H54 (cell line): ENCODE results near the gene GNG7.
"Not testable (repeated sequence)": the region's sequence is repeated elsewhere in the genome, so short reads cannot be mapped to it uniquely, and the experiment has no call there.

Experiments used
- DNase-seq: peaks from one replicate; pipeline ENCODE4 v3.0.0; 2011; ENCODE audit warnings: low spot score, mixed read lengths; ENCODE audit not compliant: insufficient read length
- FAIRE-seq: peaks from 3 replicates; lab custom pipeline; 2011; peaks lifted over from hg19 to GRCh38; lab: Jason Lieb, UNC
- POLR2A ChIP-seq: IDR thresholded peaks from 2 replicates; pipeline ENCODE4 v1.6.1; 2011; ENCODE audit warnings: low read depth, mild to moderate bottlenecking, low read length

Gene GNG7

GRCh38 chr19:2685204-2685704, 17.2 kb downstream of the GNG7 start:
- DNase-seq (no peak), FAIRE-seq (no peak)
- no peak for TF ChIP-seq POLR2A

- FAIRE-seq (no peak), DNase-seq (no peak)
- no peak for TF ChIP-seq POLR2A
Measured at GRCh38 chr19:2683430-2684003, 19.0 kb downstream of the GNG7 start.

DNA sequence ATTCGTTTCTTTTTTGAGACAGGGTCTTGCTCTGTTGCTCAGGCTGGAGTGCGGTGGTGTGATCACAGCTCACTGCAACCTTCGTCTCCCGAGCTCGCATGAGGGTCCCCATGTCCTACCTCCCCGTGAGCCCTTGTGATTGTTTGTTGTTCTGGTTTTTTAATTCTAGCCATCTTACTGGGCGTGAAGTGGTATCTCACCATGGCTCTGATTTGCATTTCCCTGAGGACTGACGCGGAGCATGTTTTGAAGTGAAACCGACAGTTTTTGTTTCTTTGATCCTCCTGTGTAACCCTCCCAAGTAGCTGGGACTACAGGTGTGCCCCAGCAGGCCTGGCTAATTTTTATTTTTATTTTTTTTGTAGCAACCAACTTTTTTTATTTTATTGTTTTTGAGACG, 21.7 kb downstream of the GNG7 start:
- FAIRE-seq, result no peak
- no peak for TF ChIP-seq POLR2A
- no peak for DNase-seq

DNA sequence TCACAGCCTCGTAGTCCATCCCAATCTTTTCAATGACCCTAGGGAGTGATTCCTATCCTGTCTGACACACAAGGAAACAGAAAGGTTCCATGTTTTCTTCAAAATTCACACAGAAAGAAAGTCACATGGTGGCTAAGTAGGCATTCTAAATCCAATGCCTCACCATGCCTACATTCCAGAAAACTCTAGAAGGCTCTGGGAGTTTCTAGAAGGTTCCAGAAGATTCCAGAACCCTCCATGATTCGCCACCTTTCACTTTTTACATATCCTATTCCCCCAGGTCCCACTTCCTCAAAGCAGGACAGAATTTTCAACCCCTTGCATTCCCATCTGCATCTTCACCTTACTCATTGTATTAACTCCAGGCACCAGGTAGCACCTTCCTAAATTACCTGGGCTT, 23.1 kb downstream of the GNG7 start:
- DNase-seq, result no peak
- no peak for TF ChIP-seq POLR2A
- no peak for FAIRE-seq

DNA sequence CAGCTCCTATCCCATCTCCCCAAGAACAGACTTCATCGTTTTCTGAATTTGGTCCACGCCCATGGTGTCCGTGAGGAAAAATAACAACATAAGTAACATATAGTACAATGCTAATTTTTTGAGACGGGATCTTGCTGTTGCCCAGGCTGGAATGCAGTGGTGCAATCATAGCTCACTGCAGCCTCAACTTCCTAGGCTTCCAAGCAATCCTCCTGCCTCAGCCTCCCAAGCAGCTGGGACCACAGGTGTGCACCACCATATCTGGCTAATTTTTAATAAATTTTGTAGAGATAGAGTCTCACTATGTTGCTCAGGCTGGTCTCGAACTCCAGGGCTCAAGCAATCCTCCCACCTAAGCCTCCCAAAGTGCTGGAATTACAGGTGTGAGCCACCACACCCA, 23.5 kb downstream of the GNG7 start:
- not testable (repeated sequence) for DNase-seq, FAIRE-seq

GRCh38 chr19:2678044-2678671, 24.3 kb downstream of the GNG7 start:
- no peak for DNase-seq
- no peak for FAIRE-seq
- TF ChIP-seq POLR2A, result no peak

DNA sequence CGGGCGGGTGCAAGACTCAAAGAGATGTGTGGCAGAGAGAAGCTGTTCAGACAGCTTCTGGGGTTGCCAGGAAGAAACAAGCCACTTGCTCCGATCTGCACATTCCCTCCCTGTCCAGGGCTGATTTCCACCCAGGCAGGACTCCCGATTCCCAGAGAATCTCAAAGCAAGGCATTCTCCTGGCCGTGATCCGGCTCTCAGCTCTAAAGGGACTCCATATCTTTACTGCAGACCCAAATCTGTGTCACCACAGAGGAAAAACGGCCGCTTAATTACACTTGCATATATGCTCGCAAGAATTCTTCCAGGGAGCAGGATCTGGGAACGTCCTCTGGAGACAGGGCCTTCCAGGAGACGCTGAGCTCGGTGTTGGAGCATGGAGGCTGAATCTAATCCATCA, 25.7 kb downstream of the GNG7 start:
- DNase-seq, result no peak

GRCh38 chr19:2675892-2676291, 26.6 kb downstream of the GNG7 start:
- FAIRE-seq (no peak), DNase-seq (no peak)
- no peak for TF ChIP-seq POLR2A

More for the DNA sequence above, 25.7 kb downstream of the GNG7 start:
- TF ChIP-seq POLR2A, result no peak
- FAIRE-seq, result no peak

DNA sequence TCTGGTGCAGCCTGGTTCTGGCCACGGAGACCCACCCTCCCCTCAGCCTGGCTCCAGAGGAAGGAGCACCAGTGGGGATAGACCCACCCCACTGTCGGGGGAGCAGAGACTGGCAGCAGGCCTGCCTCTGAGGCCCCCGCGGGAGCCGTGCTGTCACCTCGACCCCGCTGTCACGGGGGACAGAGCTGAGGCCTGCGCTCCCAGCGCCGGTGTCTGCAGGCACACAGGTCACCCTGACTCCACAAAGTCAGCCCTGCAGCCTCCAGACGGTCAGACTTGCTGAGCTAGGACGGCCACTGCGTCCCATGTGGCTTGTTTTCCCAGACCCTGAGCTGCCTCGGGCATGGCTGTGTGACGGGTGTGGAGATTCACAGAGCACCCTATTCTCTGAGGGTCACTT, 32.3 kb downstream of the GNG7 start:
- no peak for DNase-seq
- TF ChIP-seq POLR2A, result no peak
- FAIRE-seq, result no peak

DNA sequence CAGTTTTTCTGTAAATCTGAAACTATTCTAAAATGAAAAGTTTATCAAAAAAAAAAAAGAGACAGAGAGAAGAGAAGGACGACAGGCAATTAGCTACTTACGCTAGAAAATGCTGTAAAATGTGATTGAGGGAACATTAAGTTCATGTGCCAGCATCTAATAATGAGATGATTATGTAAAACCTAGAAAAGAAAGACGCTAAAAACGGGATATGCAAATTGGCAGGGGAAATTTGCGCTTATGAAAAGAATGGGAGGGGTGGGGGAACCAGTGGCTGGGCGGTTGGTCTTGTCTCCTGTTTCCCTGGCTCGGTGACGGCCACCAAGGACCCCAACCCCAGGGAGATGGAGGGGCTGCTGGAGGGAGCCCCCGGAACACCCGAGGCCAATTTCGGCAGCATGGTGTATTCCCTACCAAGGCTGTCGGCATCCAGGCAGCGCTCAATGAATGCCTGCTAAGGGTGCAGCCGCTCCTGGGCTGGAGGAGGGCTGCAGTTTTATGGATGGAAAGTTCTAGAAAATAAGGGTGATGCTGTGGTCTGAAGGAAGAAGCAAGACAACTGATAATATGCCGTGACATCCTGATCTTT, 34.2 kb downstream of the GNG7 start:
- no peak for TF ChIP-seq POLR2A
- no peak for DNase-seq
- no peak for FAIRE-seq

- FAIRE-seq, DNase-seq: not testable (repeated sequence)
Measured at GRCh38 chr19:2667349-2667748, 35.1 kb downstream of the GNG7 start.

- no peak for DNase-seq
- no peak for TF ChIP-seq POLR2A
- no peak for FAIRE-seq
Measured at GRCh38 chr19:2666344-2666994, 36.0 kb downstream of the GNG7 start.

DNA sequence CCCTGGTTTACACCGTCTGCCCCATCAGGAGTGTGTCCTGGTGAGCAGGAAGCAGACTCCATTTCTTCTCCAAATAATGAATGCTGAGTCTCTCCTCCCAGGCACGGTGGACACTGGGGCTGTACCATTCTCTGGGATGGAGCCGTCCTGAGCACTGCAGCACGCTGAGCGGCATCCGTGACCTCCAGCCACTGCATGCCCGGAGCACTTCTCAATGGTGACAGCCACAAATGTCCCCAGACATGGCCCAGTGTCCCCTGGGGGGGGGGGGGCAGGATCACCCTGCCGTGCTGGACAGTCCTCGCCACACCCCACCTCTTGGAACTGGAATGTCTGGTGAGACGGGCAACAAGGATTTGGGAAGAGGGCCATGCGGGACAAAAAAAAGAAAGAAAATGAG, 37.4 kb downstream of the GNG7 start:
- no peak for FAIRE-seq

GRCh38 chr19:2663920-2664571, 38.4 kb downstream of the GNG7 start:
- no peak for TF ChIP-seq POLR2A
- no peak for DNase-seq
- FAIRE-seq, result no peak

More for the DNA sequence above, 37.4 kb downstream of the GNG7 start:
- no peak for DNase-seq
- no peak for TF ChIP-seq POLR2A

- no peak for FAIRE-seq
- no peak for TF ChIP-seq POLR2A
- peak; percentile 58 for DNase-seq
Measured at GRCh38 chr19:2661615-2662014, 40.9 kb downstream of the GNG7 start.
